NCI-H226 (cell line): ENCODE measurements around the gene LAMB3.

ENCODE experiments used
- DNase-seq: peaks from one replicate; pipeline ENCODE4 v3.0.0-alpha.2; 2015

The LAMB3 gene

DNA sequence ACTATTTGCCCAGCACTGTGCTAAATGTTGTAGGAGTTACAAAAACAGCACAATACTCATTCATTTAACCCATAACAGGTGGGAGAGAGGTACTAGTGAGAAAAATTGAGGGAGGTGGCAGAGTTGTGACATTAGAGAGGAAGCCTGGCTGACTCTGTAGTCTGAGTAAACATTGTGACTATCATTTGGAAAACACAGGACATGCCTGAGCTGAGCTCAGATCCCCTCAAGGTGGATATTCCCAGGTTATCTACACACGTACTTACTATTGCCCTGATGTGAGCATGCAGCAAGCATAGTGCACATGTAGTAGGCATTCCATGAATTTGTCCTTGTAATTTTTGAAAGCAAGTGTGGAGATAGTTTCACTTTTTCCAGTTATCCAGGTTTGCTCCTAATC, 57.8 kb downstream of the LAMB3 start:
- no peak for DNase-seq

DNA sequence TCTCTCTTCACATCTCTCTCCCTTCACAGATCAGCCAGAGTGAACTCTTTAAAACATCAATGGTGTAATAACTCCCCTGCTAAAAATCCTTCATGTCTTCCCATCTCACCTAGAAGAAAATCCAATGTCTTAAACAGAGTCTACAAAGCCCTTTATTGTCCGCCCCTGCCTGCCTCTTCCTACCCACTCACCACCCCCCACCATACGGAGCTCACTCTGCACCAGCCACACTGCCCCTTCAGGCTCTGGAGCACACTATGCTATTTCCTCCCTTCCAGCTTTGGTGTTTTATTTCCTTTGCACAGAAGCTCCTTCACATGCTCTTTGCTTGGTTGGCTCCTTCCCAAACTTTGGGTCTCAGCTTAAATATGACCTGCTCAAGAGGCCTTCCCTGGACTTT, 58.5 kb downstream of the LAMB3 start:
- no peak for DNase-seq

- DNase-seq, result peak; percentile 12
These were observed 61.8 kb downstream of the LAMB3 start for GRCh38 chr1:209590405-209590804.

GRCh38 chr1:209589863-209590262, 62.4 kb downstream of the LAMB3 start:
- DNase-seq, result no peak

- DNase-seq, result no peak
These were observed 62.8 kb downstream of the LAMB3 start for GRCh38 chr1:209589440-209589839.

GRCh38 chr1:209587789-209588188, 64.4 kb downstream of the LAMB3 start:
- no peak for DNase-seq

GRCh38 chr1:209586221-209586740, 65.9 kb downstream of the LAMB3 start:
- no peak for DNase-seq

- no peak for DNase-seq
These were observed 66.6 kb downstream of the LAMB3 start for GRCh38 chr1:209585672-209586071.

DNA sequence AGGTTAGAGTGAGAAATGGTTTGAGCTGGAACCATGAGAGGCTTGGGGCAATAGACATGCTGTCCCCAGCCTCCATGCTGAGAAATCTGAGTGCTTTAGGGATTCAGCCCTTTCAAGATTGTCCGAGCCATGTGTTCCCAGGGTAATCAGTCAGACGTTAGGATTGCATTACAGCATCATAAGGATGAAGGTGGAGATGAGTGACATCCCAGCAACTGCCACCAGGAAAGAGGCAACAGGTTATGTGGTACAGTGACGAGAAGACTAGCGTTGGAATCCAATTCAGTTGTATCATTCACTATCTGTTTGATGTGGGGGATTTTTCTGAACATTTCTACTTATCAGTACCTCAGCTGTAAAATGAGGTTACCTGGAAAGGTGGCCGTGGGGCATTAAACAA, 67.0 kb downstream of the LAMB3 start:
- DNase-seq, result no peak

DNA sequence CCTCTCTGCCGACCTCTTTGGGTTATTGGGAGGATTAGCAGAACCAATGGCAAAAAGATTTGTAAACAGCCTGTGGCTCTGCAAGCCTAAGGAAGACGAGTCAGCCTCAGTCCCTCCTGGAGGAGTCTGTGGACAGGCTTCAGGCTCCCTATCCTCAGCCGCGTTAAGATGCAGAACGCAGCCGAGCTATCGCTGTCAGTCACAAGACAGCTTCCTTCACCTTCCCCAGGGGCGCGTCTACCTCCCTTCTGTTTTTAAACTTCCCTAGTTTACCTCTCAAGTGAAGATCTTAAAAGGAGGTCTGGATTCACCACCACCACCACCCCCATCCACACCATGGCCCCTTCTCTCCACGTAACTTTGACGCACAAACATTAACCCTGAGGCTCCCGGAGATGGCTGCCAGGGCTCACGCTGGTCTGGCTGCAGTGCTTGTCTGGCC, 68.0 kb downstream of the LAMB3 start:
- DNase-seq, result no peak

DNA sequence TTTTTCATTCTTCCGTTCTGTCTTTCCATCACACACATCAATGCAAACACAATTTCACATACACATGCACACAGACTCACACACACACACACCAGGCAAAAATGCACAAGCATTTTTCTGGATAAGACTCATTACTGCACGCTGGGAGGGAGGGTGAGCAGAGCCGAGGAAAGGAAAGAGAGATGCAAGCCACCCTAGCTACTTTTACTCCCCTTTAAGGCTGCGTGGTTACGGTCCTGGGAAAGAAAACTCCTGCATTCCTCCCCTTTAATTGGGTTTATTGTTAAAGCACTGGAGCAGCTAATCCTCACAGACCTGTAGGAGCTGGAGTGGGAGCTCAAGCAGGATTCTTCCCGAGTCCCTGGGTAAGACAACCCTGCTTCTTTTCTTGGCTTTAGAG, 68.8 kb downstream of the LAMB3 start, which contains the start of gene CAMK1G:
TSS of gene CAMK1G (plus strand) at position 307 of the 400 bp plus-strand sequence. CDS start 11,270 bp downstream, outside the sequence.
- no peak for DNase-seq

DNA sequence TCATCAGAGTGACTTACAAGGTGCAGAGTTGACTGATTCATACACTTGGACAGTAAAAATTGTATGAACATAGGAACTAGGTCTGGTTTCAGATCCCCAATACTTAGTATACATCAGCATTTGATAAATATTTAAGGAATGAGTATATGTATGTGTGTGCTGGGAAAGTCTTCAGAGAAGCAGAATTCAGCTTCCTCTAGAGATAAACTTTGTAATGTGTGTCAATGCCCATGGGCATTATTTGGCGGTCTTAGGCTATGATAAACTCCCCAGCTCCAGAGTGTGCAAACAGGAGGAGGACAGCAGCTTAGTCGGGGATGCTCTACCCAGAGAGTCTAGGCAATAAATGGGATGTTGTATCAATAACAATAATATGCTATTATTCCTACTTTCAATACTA, 71.6 kb downstream of the LAMB3 start:
- no peak for DNase-seq

GRCh38 chr1:209577346-209577745, 74.9 kb downstream of the LAMB3 start:
- DNase-seq, result no peak

DNA sequence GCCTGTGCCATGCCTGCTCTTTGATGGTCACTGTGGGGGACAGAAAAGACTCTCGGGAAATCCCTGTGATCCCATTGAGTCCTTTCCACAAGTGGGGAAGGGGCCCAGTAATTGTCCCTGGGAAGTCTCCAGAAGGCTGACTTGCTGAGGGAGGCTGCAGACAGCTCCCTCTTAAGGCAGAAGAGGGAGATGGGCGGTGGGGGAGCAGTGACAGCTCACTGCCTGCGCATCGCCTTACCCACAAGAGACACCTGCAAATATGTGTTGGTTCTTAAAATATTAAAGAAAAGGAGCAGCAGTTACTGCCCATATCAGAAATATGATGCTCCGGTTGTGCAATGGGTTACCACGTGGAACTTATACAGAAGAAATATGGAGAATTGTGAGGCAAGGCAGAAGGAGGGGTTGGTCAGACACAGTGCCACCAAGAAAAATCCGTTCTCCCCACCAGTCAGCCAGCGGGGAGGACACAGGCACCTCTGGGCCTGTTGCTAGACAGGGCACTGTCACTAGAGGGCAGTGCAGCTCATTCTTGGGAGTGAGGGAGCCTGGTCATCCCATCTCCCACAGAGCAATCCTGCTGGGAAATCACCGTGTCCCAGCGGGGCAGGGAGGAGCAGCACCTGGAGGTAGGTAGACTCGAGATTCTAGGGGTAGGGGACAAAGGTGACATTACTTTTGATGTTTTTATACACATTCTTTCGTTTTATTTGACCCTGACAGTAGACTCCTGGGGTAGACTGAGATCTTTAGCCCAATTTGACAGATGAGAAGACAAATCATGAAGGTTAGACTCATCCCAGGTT, 75.6 kb downstream of the LAMB3 start:
- DNase-seq, result peak; percentile 52

- no peak for DNase-seq
These were observed 81.5 kb downstream of the LAMB3 start for GRCh38 chr1:209570743-209571142.

DNA sequence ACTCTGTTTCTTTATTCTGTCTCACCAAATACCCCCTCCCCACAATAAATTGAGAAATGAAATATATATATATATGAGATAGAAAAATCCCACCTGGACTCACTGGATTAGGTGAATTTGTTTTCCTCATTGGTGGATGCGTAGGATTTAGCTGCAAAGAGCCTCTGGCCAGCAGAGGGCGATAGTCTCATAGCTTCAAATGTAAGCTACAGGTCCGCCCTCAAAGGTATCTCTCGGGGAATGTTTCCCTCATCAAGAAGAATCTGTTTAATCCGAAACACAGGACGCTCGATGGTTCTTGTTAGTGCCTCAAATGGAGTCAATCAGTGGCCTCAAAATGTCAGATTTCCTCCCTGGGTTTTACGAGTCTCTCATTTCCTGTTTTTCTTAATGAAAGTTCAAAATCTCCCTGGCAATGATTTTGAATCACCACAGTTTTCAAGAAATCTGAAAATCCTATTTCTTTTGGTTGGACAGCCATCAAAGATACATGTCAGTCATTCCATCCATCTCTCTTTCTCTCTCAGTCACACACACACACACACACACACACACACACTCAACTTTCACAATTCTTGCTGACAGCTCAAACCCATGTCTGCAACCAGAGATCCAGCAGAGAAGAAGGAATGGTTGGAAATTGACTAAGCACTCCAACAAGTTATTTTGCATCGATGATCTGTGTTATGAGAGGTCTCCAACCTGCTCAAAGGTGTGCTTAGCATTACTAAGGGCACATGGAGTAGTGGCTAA, 82.6 kb downstream of the LAMB3 start:
- peak; percentile 42 for DNase-seq

GRCh38 chr1:209567698-209568175, 84.5 kb downstream of the LAMB3 start:
- DNase-seq, result peak; percentile 47

GRCh38 chr1:209565759-209566678, 86.2 kb downstream of the LAMB3 start:
- DNase-seq, result peak; percentile 48
